Lower leg skin (tissue), 4 donors: Measurements from ENCODE around the gene PPM1E. TPM values are rescaled to one million over a fixed set of nuclear protein-coding genes. Genes with fewer than 3 reads are reported as not detected.

Source experiments
- DNase-seq, 2 donors: peaks; one replicate each; pipeline ENCODE4 v3.0.0-alpha.2; 2019; ENCODE audit warnings: low spot score in 2 of 2
- H3K4me3 ChIP-seq: fragments of 200-600 bp; sonication (generic); 2 replicates; pipeline ENCODE4 v1.5.1; 2017; ENCODE audit warnings: mild to moderate bottlenecking, low read depth; ENCODE audit not compliant: poor library complexity, severe bottlenecking
- POLR2A ChIP-seq, 2 donors: fragments of 450-650 bp; IDR thresholded peaks; one replicate each; pipeline ENCODE4 v1.6.1; 2016 to 2017; ENCODE audit warnings: antibody characterized with exemption in 2 of 2, mild to moderate bottlenecking in 1 of 2, moderate library complexity in 1 of 2
- WGBS, 2 donors: methylation state at CpG; one replicate each; pipeline ENCODE4 v1.1.5; 2018; 5-methylcytosine and 5-hydroxymethylcytosine counted together
- intact Hi-C: fragments of 100-400 bp; cut with DNase I; formaldehyde crosslinking; loops from one replicate; pipeline ENCODE4 v1.15.0; 2023; ENCODE audit warnings: low total_unique reads
- total RNA-seq, 4 donors: library from RNA; depleted of rRNA; stranded (reverse); fragments of >200 nt; gene quantifications; one replicate each; pipeline ENCODE4 v1.1.0, GENCODE V29; 2016
- TF ChIP-seq, protein P1 (sequence below), 3 donors: fragments of 450-650 bp; IDR thresholded peaks; one replicate each; pipeline ENCODE4 v1.5.1; 2016; ENCODE audit warnings: antibody characterized with exemption in 3 of 3, mild to moderate bottlenecking in 3 of 3, moderate library complexity in 2 of 3

PPM1E gene
- total RNA-seq, 4 donors from 2014 or later, result 0.06 to 0.21 (median 0.15) TPM; not detected in 1

DNA sequence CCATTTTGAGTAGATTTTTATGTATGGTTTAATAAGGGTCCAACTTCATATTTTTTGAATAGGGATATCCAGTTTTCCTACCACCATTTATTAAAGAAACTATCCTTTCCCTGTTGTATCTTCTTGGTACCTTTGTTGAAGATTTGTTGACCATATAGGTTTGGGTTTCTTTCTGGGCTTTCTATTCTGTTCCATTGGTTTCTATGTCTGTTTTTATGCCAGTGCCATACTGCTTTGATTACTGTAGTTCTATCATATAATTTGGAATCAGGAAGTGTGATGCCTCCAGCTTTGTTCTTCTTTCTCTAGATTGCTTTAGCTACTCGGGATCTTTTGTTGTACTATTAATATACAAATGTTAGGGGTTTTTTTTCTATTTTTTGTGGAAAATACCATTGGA is 46.5 kb downstream of the PPM1E start:
- no peak for DNase-seq
- intact Hi-C loops, result no loop called here
- H3K4me3 ChIP-seq, result no peak overlapping the region
- TF ChIP-seq, protein P1, sequence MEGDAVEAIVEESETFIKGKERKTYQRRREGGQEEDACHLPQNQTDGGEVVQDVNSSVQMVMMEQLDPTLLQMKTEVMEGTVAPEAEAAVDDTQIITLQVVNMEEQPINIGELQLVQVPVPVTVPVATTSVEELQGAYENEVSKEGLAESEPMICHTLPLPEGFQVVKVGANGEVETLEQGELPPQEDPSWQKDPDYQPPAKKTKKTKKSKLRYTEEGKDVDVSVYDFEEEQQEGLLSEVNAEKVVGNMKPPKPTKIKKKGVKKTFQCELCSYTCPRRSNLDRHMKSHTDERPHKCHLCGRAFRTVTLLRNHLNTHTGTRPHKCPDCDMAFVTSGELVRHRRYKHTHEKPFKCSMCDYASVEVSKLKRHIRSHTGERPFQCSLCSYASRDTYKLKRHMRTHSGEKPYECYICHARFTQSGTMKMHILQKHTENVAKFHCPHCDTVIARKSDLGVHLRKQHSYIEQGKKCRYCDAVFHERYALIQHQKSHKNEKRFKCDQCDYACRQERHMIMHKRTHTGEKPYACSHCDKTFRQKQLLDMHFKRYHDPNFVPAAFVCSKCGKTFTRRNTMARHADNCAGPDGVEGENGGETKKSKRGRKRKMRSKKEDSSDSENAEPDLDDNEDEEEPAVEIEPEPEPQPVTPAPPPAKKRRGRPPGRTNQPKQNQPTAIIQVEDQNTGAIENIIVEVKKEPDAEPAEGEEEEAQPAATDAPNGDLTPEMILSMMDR (IDR thresholded peaks at IDR 0.05), result no peak
- TF ChIP-seq POLR2A (IDR thresholded peaks at IDR 0.05), result no peak
- WGBS, 2 donors, result 74 to 87% methylated on average over 1 of the region's 1 CpG

DNA sequence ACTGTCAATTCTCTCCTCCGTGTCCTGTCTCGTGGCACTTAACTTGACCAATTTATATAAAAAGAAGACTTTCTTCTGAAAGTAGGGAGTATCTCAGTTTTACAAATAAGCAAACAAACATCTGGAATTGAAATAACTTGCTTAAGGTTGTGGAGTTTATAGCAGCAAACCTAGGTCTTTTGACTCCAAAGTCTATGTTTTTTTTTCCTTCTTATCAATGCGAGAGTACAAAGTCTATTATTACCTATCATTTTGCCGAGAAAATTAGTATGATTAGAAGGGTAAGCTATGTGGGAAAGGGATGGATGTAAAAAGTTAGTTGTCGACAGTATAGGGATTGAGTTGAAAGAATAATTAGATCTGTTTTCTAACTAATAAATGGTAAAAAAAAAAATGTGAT is 50.4 kb downstream of the PPM1E start:
- no peak overlapping the region for H3K4me3 ChIP-seq
- intact Hi-C loops, result no loop called here
- 91 to 95% methylated on average over 5 of the region's 5 CpGs for WGBS, 2 donors
- DNase-seq, result no peak
- TF ChIP-seq, protein P1 (IDR thresholded peaks at IDR 0.05), result no peak
- no peak for TF ChIP-seq POLR2A (IDR thresholded peaks at IDR 0.05)

DNA sequence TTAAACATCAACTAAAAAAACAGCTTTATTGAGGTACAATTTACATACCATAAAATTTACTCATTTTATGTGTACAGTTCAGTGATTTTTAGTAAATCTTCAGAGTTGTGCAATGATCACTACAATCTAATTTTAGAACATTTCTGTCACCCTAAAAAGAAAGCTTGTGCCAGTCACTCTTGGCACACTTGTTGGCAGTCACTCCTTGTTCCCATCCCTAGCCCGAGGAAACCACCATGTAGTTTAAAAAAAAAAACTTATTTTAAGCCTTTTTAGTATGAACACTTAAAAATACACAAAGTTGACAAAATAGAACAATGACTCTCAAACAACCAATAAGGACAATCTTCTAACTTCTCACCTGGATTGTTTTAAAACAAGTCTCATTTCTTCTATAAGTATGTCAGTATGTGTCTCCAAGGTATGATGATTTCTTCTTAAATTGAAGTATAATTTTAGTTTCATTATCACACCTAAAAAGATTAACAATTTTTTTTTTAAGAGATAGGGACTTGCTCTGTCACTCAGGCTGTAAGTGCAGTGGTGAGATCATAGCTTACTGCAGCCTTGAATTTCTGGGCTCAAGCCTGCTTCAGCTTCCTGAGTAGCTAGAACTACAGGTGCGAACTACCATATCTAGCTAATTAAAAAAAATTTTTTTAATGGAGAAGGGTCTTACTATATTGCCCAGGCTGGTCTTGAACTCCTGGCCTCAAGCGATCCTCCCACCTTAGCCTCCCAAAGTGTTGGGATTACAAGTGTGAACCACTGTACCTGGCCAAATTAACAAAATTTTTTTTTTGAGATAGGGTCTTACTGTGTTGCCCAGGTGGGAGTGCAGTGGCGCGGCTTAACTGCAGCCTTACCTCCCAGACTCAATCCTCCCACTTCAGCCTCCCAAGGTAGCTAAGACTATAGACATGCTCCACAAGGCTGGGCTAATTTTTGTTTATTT is 53.2 kb downstream of the PPM1E start:
- no peak overlapping the region for H3K4me3 ChIP-seq
- intact Hi-C loops, result no loop called here
- no peak for TF ChIP-seq POLR2A (IDR thresholded peaks at IDR 0.05)
- TF ChIP-seq, protein P1 (IDR thresholded peaks at IDR 0.05), result no peak
- no peak for DNase-seq
- 76 to 77% methylated on average over 5 of the region's 5 CpGs for WGBS, 2 donors

DNA sequence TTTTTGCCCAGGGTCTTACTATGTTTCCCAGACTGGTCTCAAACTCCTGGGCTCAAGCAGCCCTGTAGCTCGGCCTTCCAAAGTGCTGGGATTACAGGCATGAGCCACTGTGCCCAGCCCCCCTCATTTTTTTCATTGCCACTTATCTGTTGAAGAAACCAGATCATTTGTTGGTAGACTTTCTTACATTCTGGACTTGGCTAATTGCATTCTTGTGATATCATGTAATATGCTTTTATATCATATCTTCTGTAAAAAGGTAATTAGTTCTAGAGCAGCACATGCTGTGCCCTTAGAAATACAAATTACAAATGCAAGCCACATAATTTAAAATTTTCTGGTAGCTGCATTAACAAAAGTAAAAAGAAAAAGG is 53.9 kb downstream of the PPM1E start:
- DNase-seq, result no peak
- TF ChIP-seq, protein P1 (IDR thresholded peaks at IDR 0.05), result no peak
- TF ChIP-seq POLR2A (IDR thresholded peaks at IDR 0.05), result no peak
- no peak overlapping the region for H3K4me3 ChIP-seq
- 86 to 100% methylated on average over 1 of the region's 1 CpG for WGBS, 2 donors
- intact Hi-C loops, result no loop called here

DNA sequence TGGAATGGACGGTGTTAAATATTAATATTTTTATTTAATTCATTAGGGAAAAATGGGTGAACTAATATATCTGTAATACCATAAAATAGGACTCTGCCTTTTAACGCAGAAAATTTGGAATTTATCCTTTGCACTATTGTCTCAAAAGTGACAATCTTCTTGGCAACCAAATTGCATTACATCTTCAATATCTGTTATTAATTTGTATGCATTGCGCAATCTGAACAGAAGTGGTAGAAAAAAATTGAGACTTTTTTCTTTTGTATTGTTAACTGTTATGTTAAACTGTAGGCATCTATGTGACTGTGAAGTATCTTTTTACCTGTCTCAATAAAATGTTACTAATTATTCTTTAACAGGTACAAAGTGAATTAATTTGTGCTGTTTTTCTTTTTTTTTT is 55.6 kb downstream of the PPM1E start:
- intact Hi-C loops, result no loop called here
- TF ChIP-seq, protein P1 (IDR thresholded peaks at IDR 0.05), result no peak
- TF ChIP-seq POLR2A (IDR thresholded peaks at IDR 0.05), result no peak
- H3K4me3 ChIP-seq, result no peak overlapping the region
- WGBS, 2 donors, result 64 to 74% methylated on average over 3 of the region's 3 CpGs
- no peak for DNase-seq
